ENCODE measurements around the gene KIF26B.

KIF26B gene

DNA sequence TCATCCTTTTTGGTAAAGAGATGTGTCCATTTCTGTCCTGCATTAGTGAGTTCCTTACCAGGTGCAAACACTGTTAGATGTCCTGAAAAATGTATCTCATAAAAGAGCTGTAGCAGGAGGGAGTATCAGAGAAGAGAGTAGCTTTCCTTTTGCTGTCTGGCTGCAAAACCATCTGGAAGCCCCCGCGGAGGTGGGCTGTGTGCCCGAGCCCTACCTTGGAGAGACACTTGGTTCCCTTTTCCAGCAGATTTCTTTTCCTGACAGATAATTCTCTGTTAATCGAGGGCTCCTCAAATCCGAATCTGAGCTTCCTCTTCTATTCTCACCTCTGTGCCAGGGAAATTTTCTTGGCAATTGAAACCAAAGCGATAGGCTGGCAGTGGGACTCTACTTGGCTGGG is 53.0 kb downstream of the KIF26B start:
- no peak for DNase-seq (ENCODE audit: low read depth in 2 of 2)

DNA sequence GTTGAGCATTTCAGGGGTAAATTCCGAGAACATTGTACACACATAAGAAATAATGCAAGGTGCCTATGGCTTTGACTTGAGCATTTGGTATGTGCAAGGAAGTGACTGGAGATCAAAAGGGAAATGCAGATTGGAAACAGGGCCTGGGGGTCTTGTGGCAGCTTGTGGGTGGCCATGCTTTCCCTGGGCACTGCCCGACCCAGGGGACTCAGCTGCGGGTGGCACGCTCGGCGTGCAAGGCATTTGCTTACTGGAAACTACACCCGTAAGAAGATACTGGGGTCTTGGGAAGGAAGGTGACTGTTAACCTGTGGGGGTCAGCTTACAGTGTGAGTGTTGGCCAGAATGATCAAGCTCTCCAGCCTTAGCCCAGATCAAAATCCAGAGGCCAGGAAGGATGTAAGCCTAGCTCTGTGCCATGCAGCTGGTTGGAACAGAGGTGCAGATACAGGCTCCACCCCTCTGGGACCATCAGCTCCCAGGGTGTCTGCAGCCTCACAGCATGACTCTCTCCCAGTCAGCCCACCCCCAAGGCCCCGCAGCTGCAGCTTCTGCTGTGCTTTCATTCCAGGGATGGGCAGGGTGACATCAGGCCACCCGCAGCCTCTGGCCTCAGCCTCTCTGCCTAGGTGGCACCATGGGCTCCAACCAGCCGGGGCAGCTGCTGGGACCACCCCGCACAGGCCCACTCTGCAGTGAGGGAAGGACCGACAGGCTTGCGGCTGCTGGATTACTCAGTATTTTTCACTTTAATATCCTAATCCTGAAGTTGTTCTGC is 55.1 kb downstream of the KIF26B start:
- DNase-seq (ENCODE audit: low read depth in 2 of 2) = no peak

DNA sequence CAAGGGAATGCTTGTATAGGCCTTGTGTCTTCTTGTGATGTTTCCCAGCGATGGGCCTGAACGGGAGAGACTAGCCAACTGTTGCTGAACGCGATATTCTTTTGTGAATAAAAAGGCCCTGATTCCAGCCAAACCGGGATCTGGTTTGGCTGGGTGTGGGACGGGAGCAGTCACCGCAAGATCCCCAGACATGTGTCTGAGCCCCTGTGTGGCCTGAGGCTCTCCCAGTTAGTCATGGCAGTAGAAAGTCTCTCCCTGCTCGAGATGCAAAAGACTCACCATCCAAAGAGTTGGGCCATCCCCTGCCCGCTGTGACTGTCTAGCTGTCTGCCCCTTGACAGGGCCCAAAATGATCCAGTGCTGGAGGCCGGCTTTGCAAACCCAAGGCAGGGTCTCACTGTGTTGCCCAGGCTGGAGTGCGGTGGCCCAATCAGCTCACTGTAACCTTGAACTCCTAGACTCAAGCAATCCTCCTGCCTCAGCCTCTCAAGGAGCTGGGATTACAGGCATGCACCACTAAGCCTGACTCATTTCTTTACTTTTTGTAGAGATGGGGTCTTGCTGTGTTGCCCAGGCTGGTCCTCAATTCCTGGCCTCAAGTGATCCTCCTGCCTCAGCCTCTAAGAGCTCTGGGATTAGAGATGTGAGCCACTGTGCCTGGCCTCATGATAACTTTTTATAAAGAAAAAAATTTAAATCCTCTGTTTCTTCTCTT is 56.4 kb downstream of the KIF26B start:
- no peak for DNase-seq (ENCODE audit: low read depth in 2 of 2)

DNA sequence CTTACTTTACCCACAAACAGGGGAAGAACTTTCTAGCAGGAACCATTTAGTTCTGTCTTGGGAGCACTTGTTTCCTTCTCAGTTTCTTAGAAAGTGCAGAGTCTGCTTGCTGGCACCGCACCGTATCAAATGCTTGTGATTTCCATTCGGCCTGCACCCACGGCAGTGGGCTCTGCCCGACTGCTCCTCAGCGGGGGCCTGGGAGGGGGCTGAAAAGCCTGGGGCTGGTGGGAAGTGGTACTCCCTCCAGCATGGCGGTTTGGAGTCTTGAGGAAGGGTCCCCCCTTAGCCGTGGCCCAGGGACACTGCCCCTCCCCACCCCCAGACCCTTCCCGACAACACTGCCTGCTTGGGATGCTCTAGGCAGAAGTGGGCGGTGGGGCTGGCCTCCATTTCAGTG is 57.0 kb downstream of the KIF26B start:
- DNase-seq (ENCODE audit: low read depth in 2 of 2) = no peak

DNA sequence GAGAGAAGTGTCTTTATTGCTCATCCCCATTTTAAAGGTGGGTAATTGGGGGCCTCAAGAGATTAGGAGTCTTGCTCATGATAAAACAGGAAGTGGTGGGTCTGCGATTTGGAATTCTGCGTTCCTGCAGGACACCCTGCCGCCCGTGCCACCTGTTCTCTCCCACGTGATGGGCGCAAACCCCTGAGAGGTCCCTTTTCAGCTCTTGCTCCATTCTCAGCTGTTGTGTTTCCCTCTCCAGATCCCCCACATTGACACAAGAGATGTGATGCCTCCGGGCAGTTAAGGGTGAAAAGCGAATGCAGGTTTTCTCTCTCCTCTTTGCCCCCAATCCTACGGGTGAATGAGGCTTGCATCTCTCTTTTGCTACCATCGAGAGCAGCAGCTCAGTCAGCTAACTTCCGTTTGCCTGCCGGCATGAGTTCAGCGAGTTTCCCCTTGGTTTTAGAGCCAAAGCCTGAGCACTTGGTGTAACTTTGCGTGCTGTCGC is 57.5 kb downstream of the KIF26B start:
- DNase-seq (ENCODE audit: low read depth in 2 of 2) = no peak

DNA sequence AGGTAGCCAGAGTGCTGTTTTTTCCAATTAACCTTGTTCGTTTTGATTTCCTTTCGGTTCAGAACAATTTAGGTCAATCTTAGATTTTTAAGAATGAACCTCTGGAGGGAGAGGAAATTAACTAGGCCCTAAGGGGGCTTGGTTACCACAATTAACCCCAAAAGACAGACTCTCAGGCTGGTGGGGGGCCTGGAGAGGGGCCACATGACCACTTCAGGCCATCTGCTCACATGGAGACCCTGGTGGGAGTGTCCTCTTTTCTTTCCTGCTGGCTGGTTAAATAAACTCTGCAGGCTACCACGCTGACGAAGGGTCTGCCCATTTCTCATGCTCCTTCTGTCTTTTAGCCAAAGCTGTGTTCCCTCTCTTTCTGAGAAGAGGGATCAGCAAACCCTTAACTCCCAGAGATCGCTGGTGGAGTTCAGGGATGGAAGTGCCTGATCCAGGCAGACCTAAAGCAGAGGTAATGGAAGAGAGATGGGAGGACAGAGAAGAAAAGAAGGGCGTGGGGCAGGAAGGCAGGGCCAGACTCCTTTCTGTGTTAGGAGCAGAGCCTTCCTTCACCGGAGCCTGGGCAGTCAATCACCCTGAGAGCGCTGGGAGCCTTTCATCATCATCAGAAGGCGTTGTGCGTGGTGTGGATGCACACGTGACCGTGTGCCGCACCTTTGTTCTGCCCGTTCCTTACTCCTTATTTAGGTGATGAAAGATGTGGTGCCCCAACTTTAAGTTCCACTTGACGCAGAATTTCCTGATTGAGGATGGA is 58.5 kb downstream of the KIF26B start:
- DNase-seq (ENCODE audit: low read depth in 2 of 2) = no peak

DNA sequence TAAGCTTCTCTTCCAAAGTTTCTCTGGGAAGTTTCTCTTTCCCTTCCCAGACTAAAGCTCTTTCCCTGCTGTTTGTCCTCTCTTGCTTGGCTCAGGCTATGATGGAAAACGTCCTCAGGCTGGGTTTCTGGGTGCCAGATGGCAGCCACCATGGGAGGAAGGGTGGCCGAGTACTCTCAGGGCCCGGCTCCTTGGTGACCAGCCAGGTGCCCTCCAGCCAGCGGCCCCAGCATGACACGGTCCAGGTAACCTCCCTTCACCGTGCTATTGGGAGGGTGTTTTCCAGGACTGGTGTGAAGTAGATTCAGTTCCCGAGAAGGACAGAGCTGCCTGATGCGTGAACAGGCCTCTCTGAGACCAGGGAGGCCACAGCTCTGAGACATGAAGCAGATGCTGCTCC is 60.3 kb downstream of the KIF26B start:
- DNase-seq (ENCODE audit: low read depth in 2 of 2) = no peak

DNA sequence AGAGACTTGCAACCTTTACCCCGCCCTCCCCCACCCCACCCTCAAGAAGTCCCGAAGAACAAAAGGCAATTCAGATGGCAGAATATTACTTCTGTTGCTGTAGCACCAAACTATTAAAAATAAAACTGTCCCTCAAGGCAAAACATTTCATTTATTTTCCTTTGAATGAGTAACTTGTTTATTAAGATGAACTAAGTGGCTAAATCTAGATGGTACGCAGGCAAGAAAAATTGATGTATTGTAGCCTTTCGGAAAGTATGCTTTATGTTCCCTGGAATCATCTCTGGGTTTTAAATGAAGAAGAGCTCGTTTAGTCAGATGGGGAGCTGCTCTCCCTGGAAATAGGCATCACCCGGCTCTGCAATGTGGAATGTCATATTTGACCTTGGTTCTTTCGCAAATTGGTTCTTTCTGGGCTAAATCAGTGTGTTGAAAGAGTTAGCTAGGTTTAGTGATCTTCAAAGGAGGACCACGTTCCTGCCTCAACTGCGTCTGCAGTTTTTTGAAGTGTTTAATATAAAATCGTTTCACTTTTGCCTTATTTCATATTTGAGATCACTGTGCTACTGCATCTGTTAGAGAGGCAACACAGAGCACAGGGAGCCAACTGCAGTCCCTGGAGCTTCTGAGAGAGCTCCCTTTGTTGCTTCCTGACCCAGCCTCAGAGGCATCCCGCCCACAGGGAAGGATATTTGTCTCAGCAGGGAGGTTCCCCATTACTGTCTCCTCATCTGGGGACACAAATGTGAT is 61.8 kb downstream of the KIF26B start:
- DNase-seq (ENCODE audit: low read depth in 2 of 2) = no peak

DNA sequence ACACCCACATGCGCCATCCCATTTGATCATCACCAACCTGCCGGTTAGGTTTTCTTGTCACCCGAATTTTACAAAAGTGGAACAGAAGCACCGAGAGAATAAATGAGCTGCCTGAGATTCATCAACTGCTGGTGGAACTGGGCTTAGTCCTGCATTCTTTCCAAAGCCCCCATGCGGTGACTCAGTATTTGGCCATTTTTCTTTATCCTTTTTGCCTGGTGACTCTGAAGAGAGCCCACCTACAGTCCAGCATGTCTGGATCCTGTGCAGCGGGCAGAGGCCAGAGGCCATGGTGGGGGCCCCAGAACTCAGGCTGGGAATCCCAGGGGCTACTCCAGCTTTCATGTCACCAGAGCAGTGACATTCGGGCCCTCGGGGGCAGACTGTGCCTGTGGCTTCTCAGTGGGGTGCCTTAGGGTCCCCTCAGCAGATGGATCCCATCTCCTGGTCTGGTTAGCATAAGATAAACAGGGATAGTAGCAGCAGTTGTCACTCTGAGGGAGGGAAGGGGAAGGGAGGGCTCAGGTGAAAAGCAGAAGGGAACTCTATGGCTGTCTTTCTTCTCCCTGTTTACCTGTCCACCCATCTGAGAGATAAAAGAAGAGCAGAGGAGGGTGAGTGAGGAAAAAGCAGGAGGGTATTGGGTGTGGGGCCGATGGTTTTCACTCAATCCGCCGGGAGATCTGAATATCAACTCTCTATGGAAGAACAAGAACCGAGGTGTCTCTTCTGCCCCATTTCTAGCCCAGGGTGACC is 63.2 kb downstream of the KIF26B start:
- DNase-seq (ENCODE audit: low read depth in 2 of 2) = no peak

DNA sequence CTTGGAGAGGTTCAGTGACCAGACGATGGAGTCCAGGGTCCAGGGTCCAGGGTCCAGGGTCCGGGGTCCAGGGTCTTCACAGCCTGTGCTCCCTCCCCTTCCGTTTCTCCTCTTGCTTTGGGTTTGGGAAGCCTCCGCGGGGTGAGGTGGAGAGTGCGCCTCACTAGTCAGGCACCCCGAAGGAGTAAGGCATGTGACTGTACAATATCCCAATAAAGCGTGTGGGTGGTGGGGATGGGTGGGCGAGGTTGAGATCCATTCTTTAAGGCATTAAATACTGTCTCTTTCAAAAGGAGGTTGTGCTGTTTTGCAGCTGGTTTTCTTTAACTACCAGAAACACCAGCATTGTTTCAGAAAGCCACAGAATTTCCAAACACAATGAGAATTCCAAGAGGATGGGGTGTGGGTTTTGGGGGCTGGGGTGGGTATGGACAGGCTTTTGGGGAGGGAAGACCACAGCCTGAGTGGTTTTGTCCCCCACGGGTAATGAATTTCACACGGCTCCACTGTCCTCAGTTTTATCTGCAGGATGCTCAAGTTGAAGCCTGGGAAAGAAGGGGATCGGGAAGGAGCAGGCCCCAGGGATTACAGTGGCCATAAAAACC is 65.7 kb downstream of the KIF26B start:
- no peak for DNase-seq (ENCODE audit: low read depth in 2 of 2)

DNA sequence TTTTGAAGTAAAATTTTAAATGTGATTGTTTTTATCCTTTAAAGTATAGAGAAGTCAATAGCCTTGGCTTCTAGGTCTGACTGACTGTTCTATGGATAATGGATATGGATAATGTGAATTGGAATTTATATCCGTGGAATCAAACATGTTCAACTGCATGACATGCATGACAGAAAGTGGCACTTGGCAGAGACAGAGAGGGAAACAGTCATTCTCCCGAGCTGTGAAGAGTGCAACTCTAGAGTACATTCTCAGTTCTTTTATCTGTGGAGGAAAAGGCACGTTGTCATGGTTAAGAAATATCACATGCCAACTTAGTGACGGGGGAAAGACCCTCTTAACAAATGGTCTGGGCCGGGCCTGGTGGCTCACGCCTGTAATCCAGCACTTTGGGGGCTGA is 67.0 kb downstream of the KIF26B start:
- DNase-seq (ENCODE audit: low read depth in 2 of 2) = no peak

DNA sequence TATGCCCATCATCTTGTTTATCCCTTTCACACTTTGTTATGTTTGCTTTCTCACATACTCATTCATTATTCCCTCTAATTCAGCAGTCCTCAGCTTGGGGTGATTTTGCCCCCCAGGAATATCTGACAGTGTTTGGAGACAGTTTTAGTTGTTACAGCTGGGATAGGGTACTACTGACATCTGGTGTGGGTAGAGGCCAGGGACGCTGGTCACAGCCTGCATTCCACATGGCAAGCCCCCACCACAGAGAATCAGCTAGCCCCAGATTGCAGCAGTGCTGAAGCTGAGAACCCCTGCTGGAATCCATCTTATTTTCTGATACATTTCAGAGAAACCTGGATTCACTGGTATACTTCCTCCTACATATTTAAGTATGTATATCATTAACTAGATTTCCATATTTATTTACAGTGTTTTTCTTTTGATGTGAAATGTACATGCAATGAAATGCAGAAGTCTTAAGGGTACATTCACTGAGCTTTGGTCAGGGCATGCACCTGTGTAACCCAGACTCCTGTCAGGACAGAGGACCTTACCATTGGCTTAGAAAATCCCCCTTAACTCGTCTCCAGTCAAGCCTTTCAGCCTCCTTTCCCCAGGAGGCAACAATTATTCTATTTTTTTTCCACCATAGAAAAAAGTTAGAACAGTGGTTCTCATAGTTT is 68.3 kb downstream of the KIF26B start:
- DNase-seq (ENCODE audit: low read depth in 2 of 2) = no peak

DNA sequence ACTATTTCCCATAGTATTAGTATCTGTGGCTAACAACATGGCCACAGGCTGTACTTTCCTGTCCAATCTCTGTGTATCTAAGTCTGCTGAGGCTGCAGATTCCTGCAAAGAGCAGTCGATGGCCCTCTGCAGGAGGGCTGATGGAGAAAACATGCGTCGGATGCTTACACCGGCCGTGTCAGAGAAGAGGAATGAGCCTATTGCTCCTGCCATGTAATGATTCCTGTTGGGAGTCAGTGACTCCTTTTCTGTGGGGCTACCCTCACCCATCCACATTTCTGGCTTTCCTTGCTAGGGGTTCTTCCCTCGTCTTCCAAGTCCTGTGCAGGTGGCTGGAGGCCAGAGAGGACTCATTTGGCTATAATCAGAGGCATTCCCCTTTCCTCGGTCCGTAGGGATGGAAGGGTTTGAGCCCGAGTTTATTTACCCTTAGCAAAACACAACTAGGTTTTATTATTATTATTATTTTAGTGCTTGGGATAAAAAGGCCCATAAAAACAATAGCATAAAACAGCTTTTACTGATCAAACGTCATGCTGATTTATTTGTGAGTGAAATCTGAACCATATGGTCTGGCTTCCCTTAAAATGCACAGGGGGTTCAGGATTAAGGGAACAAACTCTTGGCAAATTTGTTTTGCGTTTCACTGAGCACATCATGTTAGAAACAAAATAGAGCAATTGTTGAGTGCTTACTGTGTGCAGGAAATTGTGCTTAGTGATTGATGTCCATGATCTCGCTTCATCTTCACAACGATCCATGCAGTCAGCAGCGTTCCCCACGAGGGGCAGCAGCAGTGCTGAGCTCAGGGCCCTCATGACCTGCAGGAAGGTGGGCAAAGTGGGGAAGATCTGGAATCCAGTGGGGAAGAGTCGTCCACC is 70.8 kb downstream of the KIF26B start:
- no peak for DNase-seq (ENCODE audit: low read depth in 2 of 2)

DNA sequence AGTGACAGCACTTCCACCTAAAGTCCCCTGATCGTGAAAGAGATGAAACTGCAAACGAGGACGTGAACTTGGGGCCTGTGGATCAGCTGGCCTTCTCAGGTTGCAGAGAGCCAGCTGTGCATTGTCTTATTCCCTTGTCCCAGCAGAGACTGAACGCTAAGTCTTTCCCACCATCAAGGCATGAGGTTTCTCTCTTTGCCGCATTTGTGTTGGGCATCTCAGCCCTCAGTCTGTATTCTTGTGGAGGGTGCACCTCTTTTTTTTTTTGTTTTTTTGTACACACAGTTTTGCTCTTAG is 71.4 kb downstream of the KIF26B start:
- no peak for DNase-seq (ENCODE audit: low read depth in 2 of 2)

DNA sequence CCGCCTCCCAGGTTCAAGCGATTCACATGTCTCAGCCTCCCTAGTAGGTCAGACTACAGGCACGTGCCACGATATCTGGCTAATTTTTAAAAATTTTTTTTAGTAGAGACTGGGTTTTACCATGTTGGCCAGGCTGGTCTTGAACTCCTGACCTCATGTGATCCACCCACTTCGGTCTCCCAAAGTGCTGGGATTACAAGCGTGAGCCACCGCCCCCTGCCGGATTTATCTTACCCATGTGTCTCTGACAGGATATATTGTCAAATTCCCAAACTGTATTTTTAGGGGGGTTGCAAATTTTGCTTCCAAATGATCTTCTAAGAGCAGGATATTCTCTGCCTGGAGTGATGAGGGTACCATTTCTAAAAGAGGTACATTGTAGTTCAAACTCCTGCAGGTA is 74.3 kb downstream of the KIF26B start:
- DNase-seq (ENCODE audit: low read depth in 2 of 2) = no peak

DNA sequence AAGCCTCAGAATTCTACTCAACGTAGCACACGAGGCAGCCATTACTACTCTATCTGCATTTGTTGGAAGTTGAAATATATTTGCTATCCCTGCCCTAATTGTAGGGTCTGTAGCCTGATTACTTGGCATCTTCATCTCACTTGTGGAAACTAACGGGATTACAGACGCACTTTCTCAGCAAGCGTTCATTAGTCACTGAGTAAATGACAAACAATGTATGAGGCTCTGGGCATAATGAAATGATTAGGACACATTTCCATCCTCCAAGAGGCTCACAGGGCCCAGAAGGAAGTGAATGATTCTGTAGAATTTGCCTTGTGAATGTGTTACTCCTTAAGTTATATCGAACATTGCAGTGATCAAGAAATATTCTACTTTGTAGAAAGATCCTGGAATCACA is 78.1 kb downstream of the KIF26B start:
- no peak for DNase-seq (ENCODE audit: low read depth in 2 of 2)

DNA sequence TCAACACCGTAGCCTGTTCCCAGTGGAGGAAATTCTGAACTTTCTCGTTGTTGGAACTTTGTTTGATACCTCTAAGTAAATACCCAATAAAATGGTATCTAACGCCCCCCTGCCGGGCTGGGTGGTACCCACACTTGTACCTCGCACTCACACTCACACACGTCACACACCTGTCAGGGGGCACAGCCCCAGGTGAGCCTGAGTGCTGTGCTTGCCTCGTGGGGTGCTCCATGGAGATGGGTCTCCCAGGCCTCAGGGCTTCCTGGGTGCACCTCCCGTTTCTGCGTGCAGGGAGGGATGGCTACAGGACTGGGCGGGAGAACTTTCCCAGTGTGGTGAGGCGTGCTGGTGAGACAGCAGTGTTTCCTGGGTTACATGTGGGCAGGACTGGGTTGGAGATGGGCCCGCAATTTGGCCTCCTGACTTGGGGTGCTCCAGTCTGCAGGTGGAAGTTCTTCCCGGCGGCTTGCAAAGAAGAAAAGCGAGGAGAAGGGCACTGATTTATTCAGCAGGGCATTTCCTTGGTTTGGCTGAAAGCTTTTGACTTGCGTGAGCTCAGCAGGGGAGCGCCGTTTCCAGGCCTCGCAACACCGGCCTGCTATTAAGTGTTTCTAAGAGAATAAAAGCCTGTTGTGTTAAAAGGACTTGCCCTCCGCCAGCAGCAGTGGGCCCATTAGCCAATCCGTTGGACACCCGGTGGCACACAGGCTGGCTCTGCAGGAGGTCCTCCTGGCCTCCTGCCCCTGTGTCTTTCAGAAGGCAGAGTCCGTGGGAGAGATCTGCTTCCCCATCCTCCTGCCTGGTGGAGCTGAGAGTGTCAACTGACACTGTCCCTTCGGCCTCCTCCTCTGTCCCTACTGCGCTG is 79.7 kb downstream of the KIF26B start:
- no peak for DNase-seq (ENCODE audit: low read depth in 2 of 2)

DNA sequence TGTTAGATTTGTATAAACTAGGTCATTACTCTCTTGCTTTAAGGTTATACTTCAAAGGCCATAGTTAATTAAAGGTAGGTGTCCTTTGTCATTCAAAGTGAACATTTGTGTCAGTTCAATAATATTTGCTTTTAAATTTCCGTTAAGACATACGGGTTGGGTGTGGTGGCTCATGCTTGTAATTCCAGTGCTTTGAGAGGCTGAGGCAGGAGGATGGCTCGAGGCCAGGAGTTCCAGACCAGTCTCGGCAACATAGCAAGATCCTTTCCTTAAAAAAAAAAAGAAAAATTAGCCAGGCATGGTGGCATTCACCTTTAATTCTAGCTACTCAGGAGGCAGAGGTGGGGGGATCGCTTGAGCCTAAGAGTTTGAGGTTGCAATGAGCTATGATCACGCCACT is 80.4 kb downstream of the KIF26B start:
- no peak for DNase-seq (ENCODE audit: low read depth in 2 of 2)
